OCI-LY3 (cell line): ENCODE data around the gene ASCL4.
A peak's percentile ranks its signal among the peaks of the same experiment; 100 is the strongest.

ENCODE experiments used
- H2AFZ ChIP-seq: fragments of 200-600, 300-600 bp; shearing (Covaris generic); 2 replicates; pipeline ENCODE4 v1.6.0; 2014; ENCODE audit warnings: antibody characterized with exemption, low read depth, low read length
- H3K27ac ChIP-seq: fragments of 200-600, 300-600 bp; sonication (generic); 2 replicates; pipeline ENCODE4 v1.5.1; 2014; ENCODE audit warnings: mild to moderate bottlenecking, low read length, moderate library complexity, mixed read lengths
- H3K27me3 ChIP-seq: fragments of 200-600, 300-600 bp; sonication (generic); 2 replicates; pipeline ENCODE4 v1.6.1; 2014; ENCODE audit warnings: low read depth, low read length, mixed read lengths
- H3K36me3 ChIP-seq: fragments of 200-600, 300-600 bp; sonication (generic); replicated peaks from 2 replicates; pipeline ENCODE3; 2014; ENCODE audit warnings: low read depth, low read length, mixed read lengths
- H3K4me1 ChIP-seq: fragments of 300-600, 200-600 bp; sonication (generic); 2 replicates; pipeline ENCODE4 v1.6.1; 2014; ENCODE audit warnings: low read length, mixed read lengths
- H3K4me2 ChIP-seq: fragments of 200-600, 300-600 bp; sonication (generic); 2 replicates; pipeline ENCODE4 v1.6.1; 2014; ENCODE audit warnings: low read length, mixed read lengths
- H3K4me3 ChIP-seq: fragments of 300-600, 200-600 bp; sonication (generic); 2 replicates; pipeline ENCODE4 v1.5.1; 2014; ENCODE audit warnings: antibody characterized with exemption, mild to moderate bottlenecking, low read length, moderate library complexity
- H3K79me2 ChIP-seq: fragments of 300-600, 200-600 bp; shearing (Covaris generic); 2 replicates; pipeline ENCODE4 v1.6.1; 2014; ENCODE audit warnings: mild to moderate bottlenecking, low read length, mixed read lengths
- H3K9ac ChIP-seq: fragments of 300-600, 200-600 bp; shearing (Covaris generic); 2 replicates; pipeline ENCODE4 v1.6.0; 2014; ENCODE audit warnings: mild to moderate bottlenecking, low read length, moderate library complexity
- H3K9me3 ChIP-seq: fragments of 200-600, 300-600 bp; shearing (Covaris generic); 2 replicates; pipeline ENCODE4 v1.6.1; 2014; ENCODE audit warnings: low read length, mixed read lengths; ENCODE audit not compliant: insufficient read depth
- H4K20me1 ChIP-seq: fragments of 200-600, 300-600 bp; sonication (generic); 2 replicates; pipeline ENCODE4 v1.6.1; 2016; ENCODE audit warnings: low read length, mixed read lengths; ENCODE audit not compliant: insufficient read depth
- EZH2phosphoT487 ChIP-seq: fragments of 200-600 bp; shearing (Covaris generic); IDR thresholded peaks from 2 replicates; pipeline ENCODE4 v1.6.1; 2018; ENCODE audit warnings: antibody characterized with exemption, mixed run types, low read depth
- TF ChIP-seq, protein P1 (sequence below): fragments of 200-600, 300-600 bp; sonication (generic); IDR thresholded peaks from 2 replicates; pipeline ENCODE4 v1.5.1; 2014; ENCODE audit warnings: antibody characterized with exemption, low read length, low read depth

Gene ASCL4

DNA sequence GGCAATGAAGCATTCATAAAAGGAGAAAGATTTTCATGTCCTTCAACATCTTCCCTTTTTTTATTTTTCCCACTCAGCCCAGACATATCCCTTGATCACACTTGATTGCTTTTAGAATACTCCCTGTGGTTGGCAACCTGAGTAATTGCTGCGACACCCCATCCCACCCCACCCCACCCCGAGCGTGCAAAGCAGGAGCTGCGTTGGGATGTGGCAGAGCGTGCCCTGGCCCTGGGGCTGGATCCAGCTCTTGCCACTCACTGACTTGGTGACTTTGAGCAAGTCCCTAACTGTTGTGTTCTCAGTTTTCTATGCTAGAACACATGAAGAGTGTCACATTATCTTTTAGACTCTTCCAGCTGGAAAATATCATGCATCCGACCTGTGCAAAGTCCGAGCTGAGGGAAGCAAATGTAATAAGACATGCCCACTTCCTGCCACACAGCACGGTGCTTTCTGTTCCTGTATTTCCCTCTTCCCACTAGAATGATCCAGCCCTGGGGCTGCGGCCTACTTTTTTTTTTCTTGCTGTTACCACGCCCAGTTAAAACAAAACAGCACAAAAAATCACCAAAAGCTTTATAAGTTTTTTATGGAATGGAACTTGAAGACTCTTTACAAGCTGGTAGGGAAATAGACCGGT is 4.0 kb downstream of the ASCL4 start:
- H3K4me2 ChIP-seq: peak overlapping the region; percentile 80
- H3K27ac ChIP-seq: no peak overlapping the region
- peaks cover 29% of the 10 kb centered on the region for H3K4me1 ChIP-seq
- H4K20me1 ChIP-seq: no peaks in the 10 kb centered on the region
- no peaks in the 10 kb centered on the region for H3K36me3 ChIP-seq
- no peaks in the 10 kb centered on the region for H3K9me3 ChIP-seq
- peaks cover 72% of the 10 kb centered on the region for H3K27me3 ChIP-seq
- TF ChIP-seq EZH2phosphoT487: no peak
- TF ChIP-seq, protein P1, sequence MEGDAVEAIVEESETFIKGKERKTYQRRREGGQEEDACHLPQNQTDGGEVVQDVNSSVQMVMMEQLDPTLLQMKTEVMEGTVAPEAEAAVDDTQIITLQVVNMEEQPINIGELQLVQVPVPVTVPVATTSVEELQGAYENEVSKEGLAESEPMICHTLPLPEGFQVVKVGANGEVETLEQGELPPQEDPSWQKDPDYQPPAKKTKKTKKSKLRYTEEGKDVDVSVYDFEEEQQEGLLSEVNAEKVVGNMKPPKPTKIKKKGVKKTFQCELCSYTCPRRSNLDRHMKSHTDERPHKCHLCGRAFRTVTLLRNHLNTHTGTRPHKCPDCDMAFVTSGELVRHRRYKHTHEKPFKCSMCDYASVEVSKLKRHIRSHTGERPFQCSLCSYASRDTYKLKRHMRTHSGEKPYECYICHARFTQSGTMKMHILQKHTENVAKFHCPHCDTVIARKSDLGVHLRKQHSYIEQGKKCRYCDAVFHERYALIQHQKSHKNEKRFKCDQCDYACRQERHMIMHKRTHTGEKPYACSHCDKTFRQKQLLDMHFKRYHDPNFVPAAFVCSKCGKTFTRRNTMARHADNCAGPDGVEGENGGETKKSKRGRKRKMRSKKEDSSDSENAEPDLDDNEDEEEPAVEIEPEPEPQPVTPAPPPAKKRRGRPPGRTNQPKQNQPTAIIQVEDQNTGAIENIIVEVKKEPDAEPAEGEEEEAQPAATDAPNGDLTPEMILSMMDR: no peak
- no peaks in the 10 kb centered on the region for H3K79me2 ChIP-seq
- H3K9ac ChIP-seq: no peak overlapping the region
- H2AFZ ChIP-seq: no peak overlapping the region
- peak overlapping the region; percentile 48 for H3K4me3 ChIP-seq

DNA sequence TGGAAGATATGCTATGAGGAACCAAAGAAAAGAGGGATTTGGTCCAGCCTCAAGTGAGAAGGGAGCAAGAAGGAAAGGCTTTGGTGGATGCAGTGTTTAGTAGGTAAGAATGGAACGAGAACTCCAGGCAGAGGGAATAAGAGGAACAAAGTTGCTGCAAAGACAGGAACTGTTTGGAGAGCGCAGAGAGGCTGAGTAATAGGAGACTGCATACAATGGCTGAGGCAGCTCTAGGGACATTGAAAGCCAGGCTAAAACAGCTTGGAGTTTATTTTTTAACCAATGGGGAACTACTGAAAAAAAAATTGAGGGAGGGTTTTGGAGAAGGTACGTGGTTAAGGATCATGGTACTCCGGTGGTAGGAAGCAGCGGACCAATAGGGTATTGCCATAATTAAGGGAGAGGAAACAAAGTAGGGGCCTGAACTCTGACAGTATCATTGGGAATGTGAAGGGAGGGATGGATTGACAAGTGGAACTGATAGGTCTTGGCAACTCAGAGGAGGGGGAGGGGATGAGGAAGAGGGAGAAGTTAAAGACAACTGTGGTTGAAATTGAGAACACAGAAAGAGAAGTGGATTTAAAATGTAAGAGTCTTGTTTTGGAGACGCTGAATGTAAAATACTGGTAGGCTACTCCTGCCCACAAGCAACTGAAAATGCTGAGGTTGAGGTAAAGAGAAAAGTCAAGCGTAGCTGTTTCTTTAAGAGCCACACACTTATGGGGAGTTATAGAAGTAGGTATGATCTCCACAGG is 4.8 kb downstream of the ASCL4 start:
- TF ChIP-seq, protein P1: no peak
- TF ChIP-seq EZH2phosphoT487: peak; percentile 87
- H3K4me2 ChIP-seq: peak overlapping the region; percentile 80
- peak overlapping the region; percentile 48 for H3K4me3 ChIP-seq
- H2AFZ ChIP-seq: no peak overlapping the region
- no peak overlapping the region for H3K9ac ChIP-seq
- H3K27ac ChIP-seq: peak overlapping the region; percentile 12; the same call in 1 of the 2 replicates
- no peaks in the 10 kb centered on the region for H3K79me2 ChIP-seq
- no peaks in the 10 kb centered on the region for H3K36me3 ChIP-seq
- H3K4me1 ChIP-seq: peaks cover 37% of the 10 kb centered on the region
- H3K9me3 ChIP-seq: no peaks in the 10 kb centered on the region
- peaks cover 68% of the 10 kb centered on the region for H3K27me3 ChIP-seq
- no peaks in the 10 kb centered on the region for H4K20me1 ChIP-seq

DNA sequence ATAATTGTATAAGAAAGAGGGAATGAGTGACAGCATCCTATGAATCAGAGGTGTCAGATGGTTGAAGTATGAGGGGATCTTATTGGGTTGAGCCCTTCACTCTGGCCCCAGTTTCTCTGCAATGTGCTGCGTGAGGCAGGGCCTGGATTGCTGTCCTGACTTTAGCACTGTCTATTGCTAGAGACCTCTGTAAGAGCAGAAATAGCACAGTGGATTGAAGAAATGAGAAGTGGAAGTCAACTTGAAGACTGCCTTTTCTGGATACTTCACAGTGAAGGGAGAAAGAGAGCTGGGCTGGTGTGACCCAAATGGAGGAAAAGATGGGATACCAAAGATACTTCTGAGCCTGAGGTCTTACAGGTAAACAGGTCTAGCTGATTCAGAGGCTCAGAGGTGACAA is 5.8 kb downstream of the ASCL4 start:
- TF ChIP-seq, protein P1: no peak
- TF ChIP-seq EZH2phosphoT487: no peak
- Histone ChIP-seq H3K9ac (no peak overlapping the region), H3K27me3 (peaks cover 58% of the 10 kb centered on the region), H3K36me3 (no peaks in the 10 kb centered on the region), H4K20me1 (no peaks in the 10 kb centered on the region), H2AFZ (no peak overlapping the region), H3K9me3 (no peaks in the 10 kb centered on the region), H3K4me2 (peak overlapping the region; percentile 80), H3K79me2 (no peaks in the 10 kb centered on the region), H3K4me1 (peaks cover 44% of the 10 kb centered on the region), H3K4me3 (0 out of 2 replicates have a peak overlapping the region, but pooled peaks have one; percentile 17), H3K27ac (no peak overlapping the region)

DNA sequence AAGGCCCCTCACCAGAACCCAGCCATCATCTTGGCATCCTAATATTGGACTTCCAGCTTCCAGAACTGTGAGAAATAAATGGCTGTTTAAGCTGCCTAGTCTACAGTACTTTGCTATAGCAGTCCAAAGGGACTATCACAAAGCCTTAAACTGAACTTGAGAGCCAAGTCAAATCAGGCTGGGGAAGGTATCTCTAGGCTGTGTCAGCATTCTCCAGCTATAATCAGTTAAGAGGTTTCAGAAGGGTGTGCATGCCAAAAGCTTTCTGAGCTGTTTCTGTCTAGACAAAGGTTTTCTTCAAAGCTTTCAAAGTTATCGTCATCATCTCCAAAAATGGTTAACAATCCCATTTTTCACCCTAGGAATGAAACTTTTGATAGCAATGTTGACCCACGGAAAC is 7.6 kb downstream of the ASCL4 start:
- H3K4me2 ChIP-seq: no peak overlapping the region
- H3K9me3 ChIP-seq: no peaks in the 10 kb centered on the region
- TF ChIP-seq EZH2phosphoT487: no peak
- TF ChIP-seq, protein P1: no peak
- H3K27ac ChIP-seq: no peak overlapping the region
- H3K79me2 ChIP-seq: no peaks in the 10 kb centered on the region
- H2AFZ ChIP-seq: no peak overlapping the region
- H3K4me1 ChIP-seq: peaks cover 42% of the 10 kb centered on the region
- no peak overlapping the region for H3K9ac ChIP-seq
- no peaks in the 10 kb centered on the region for H3K36me3 ChIP-seq
- H3K4me3 ChIP-seq: no peak overlapping the region
- no peaks in the 10 kb centered on the region for H4K20me1 ChIP-seq
- H3K27me3 ChIP-seq: peaks cover 50% of the 10 kb centered on the region
